ENCODE data around the gene TERC. TPM values are rescaled to one million over a fixed set of nuclear protein-coding genes. Genes with fewer than 3 reads are reported as not detected.

Gene TERC
- 2.9 and 7.9 TPM in 2 replicates for total RNA-seq (2022)
- Bru-seq, nascent RNA, result percentile 62 among the genes with signal in this experiment
- BruChase-seq, experiment 1, labeled RNA remaining after a 6-hour chase, result percentile 63 among the genes with signal in this experiment
- percentile 61 among the genes with signal in this experiment for BruChase-seq, experiment 2, labeled RNA remaining after a 2-hour chase
- long read RNA-seq, result 0 reads

DNA sequence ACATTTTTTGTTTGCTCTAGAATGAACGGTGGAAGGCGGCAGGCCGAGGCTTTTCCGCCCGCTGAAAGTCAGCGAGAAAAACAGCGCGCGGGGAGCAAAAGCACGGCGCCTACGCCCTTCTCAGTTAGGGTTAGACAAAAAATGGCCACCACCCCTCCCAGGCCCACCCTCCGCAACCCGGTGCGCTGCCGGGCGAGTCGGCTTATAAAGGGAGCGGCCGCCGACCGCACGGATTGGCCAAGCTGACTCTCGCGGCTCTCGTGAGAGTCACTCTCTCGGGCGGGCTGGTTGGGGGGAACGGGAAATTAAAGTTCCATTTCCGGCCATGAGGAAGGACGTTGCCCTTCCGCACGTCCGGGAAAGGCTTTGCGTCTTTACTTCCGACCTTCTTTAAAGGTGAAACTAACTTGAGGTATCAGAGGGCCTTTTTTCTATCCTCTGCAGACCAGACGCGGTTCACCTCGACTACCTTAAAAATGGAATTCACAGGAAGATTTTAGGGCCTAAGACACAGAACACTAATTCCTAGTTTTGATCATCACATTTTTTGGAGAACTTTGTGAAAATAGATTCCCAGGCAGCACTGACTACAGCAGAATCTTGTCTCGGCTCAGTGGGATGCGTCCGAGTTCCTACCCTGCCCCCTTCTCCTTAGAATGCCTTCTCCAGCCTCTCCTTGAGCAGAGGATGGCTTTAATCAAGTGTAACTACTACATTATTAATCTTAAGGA lies at the start of gene TERC:
Gene TERC, minus strand, starts transcription at position 179 of the 731 bp plus-strand sequence.
- Mint-ChIP-seq H3K27ac (ENCODE audit: low read depth, unreplicated experiment) (peak within 1 kb of the TSS; percentile 94), H3K9me3 (ENCODE audit: unreplicated experiment) (no peaks in the 10 kb centered on the region), H3K4me3 (ENCODE audit: unreplicated experiment) (peak within 1 kb of the TSS; percentile 75), H3K4me1 (ENCODE audit: insufficient read depth, unreplicated experiment) (peaks cover 10% of the 10 kb centered on the region), H3K27me3 (ENCODE audit: insufficient read depth, unreplicated experiment) (no peaks in the 10 kb centered on the region), H3K36me3 (ENCODE audit: insufficient read depth, unreplicated experiment) (peaks cover 13% of the 10 kb centered on the region)
- no peak for TF ChIP-seq CTCF (IDR thresholded peaks at IDR 0.05; ENCODE audit: unreplicated experiment)
- BruUV-seq (replicated peaks), result TSS peak; percentile 86
- ChIA-PET CTCF (interaction anchor here (0.6 to 3.3 kb wide), 2 partner anchors 8 to 21 kb away, joined by 3 to 14 read pairs; partner anchors contain the start of gene MYNN), POLR2A (interaction anchor here (0.7 to 6.1 kb wide), 6 partner anchors 8 to 678 kb away, joined by 3 to 50 read pairs (median 4); partner anchors contain the start of gene MYNN)
- peak; percentile 95 for DNase-seq (ENCODE audit: unreplicated experiment)
- intact Hi-C loops (cut with micrococcal nuclease), result no loop called here

- no TSS peak for BruUV-seq (replicated peaks)
- H3K4me3 Mint-ChIP-seq (ENCODE audit: unreplicated experiment), result peak overlapping the region; percentile 43
These were observed 49.1 kb upstream of the TERC start for GRCh38 chr3:169813757-169814517.

DNA sequence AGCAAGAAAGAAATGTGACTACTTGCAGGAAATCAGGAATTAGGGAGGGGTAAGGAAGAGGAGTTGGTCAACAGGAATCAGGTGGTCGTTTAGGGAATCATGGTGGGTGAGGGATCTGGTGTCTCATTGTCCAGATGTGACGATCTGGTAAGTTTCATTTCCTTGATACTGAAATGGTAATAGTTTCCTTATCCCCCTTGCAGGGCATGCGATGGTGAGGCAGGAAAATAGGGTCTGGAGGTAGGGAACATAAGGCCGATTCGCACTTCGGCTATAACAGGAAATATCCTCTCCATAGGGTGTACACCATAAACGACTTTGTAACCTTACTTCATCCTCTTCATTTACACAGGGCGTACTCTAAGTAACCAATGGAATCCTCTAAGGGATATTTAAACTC lies 48.4 kb upstream of the TERC start:
- no peak for DNase-seq (ENCODE audit: unreplicated experiment)
- Mint-ChIP-seq H3K9me3 (ENCODE audit: unreplicated experiment) (peaks cover 10% of the 10 kb centered on the region), H3K27me3 (ENCODE audit: insufficient read depth, unreplicated experiment) (no peaks in the 10 kb centered on the region), H3K4me3 (ENCODE audit: unreplicated experiment) (peak overlapping the region; percentile 43), H3K36me3 (ENCODE audit: insufficient read depth, unreplicated experiment) (no peaks in the 10 kb centered on the region), H3K4me1 (ENCODE audit: insufficient read depth, unreplicated experiment) (peaks cover 6% of the 10 kb centered on the region), H3K27ac (ENCODE audit: low read depth, unreplicated experiment) (no peak overlapping the region)
- POLR2A ChIA-PET, result no interaction called here
- CTCF ChIA-PET, result interaction anchor here (0.7 kb wide), 1 partner anchor 87 kb away, joined by 3 read pairs; no protein-coding TSS in a partner anchor
- no TSS peak for BruUV-seq (replicated peaks)
- intact Hi-C loops (cut with micrococcal nuclease), result no loop called here
- TF ChIP-seq CTCF (IDR thresholded peaks at IDR 0.05; ENCODE audit: unreplicated experiment), result no peak

More at GRCh38 chr3:169813757-169814517, 49.1 kb upstream of the TERC start:
- CTCF ChIA-PET, result no interaction called here
- Mint-ChIP-seq H3K36me3 (ENCODE audit: insufficient read depth, unreplicated experiment) (no peaks in the 10 kb centered on the region), H3K27me3 (ENCODE audit: insufficient read depth, unreplicated experiment) (no peaks in the 10 kb centered on the region), H3K9me3 (ENCODE audit: unreplicated experiment) (peaks cover 10% of the 10 kb centered on the region), H3K4me1 (ENCODE audit: insufficient read depth, unreplicated experiment) (peaks cover 6% of the 10 kb centered on the region), H3K27ac (ENCODE audit: low read depth, unreplicated experiment) (no peak overlapping the region)
- TF ChIP-seq CTCF (IDR thresholded peaks at IDR 0.05; ENCODE audit: unreplicated experiment), result no peak
- DNase-seq (ENCODE audit: unreplicated experiment), result peak; percentile 7
- intact Hi-C loops (cut with micrococcal nuclease), result no loop called here
- POLR2A ChIA-PET, result no interaction called here

Data from MCF 10A (cell line).